Large intestine (tissue), 12 donors: ENCODE results near the gene EID3. TPM values are rescaled to one million over a fixed set of nuclear protein-coding genes. Genes with fewer than 3 reads are reported as not detected.
"Not testable (repeated sequence)": the region's sequence is repeated elsewhere in the genome, so short reads cannot be mapped to it uniquely, and the experiment has no call there.

Experiments
- DNase-seq, 2 donors: peaks; one replicate each; pipeline versions ENCODE4 v3.0.0 to v3.0.0-alpha.2; 2013
- H3K27ac ChIP-seq: one replicate; pipeline ENCODE4 v1.5.1; 2013; ENCODE audit warnings: low read length
- H3K27me3 ChIP-seq: 2 replicates; pipeline ENCODE4 v1.6.1; 2013; ENCODE audit warnings: low read length; ENCODE audit not compliant: control insufficient read depth, insufficient read depth
- H3K36me3 ChIP-seq: 2 replicates; pipeline ENCODE4 v1.6.1; 2013; ENCODE audit warnings: low read length; ENCODE audit not compliant: control insufficient read depth, insufficient read depth
- H3K4me1 ChIP-seq: one replicate; pipeline ENCODE4 v1.6.1; 2013; ENCODE audit warnings: low read length; ENCODE audit not compliant: control insufficient read depth, insufficient read depth
- H3K4me3 ChIP-seq: one replicate; pipeline ENCODE4 v1.5.1; 2013; ENCODE audit warnings: low read length
- H3K9me3 ChIP-seq: one replicate; pipeline ENCODE4 v1.6.1; 2013; ENCODE audit warnings: mild to moderate bottlenecking, low read depth, low read length, moderate library complexity; ENCODE audit not compliant: control insufficient read depth
- WGBS: methylation state at CpG from one replicate; pipeline ENCODE4 v1.1.5; 2013; ENCODE audit warnings: low lambda C conversion rate; ENCODE audit not compliant: insufficient coverage; 5-methylcytosine and 5-hydroxymethylcytosine counted together
- long read RNA-seq, 11 donors: transcript quantifications; one replicate each; lab custom pipeline, GENCODE V29; 2026
- polyA plus RNA-seq: library from polyadenylated mRNA; unstranded; fragments of 120-200 nt; gene quantifications from one replicate; pipeline ENCODE4 v1.2.1, GENCODE V29; 2013

The EID3 gene
- 2.4 TPM for polyA plus RNA-seq
- long read RNA-seq, donor 1, result 0 reads
- long read RNA-seq, donor 2, partial matches to known transcripts, result 0 of 2 reads
- long read RNA-seq, donor 2, other reads (novel, unspliced or antisense), result 0 of 2 reads
- long read RNA-seq, donor 3, result 0 reads
- long read RNA-seq, donor 4, result 0 reads
- long read RNA-seq, donor 5, result 0 reads
- long read RNA-seq, donor 6, partial matches to known transcripts, result 0 of 1 reads
- long read RNA-seq, donor 6, other reads (novel, unspliced or antisense), result 0 of 1 reads
- long read RNA-seq, donor 7, partial matches to known transcripts, result 0 of 3 reads
- long read RNA-seq, donor 7, other reads (novel, unspliced or antisense), result 0 of 3 reads
- long read RNA-seq, donor 8, partial matches to known transcripts, result 0 of 2 reads
- long read RNA-seq, donor 8, other reads (novel, unspliced or antisense), result 0 of 2 reads
- long read RNA-seq, donor 9, partial matches to known transcripts, result 0 of 1 reads
- long read RNA-seq, donor 9, other reads (novel, unspliced or antisense), result 0 of 1 reads
- long read RNA-seq, donor 10, partial matches to known transcripts, result 0 of 1 reads
- long read RNA-seq, donor 10, other reads (novel, unspliced or antisense), result 0 of 1 reads
- long read RNA-seq, donor 11, partial matches to known transcripts, result 0 of 2 reads
- long read RNA-seq, donor 11, other reads (novel, unspliced or antisense), result 0 of 2 reads

GRCh38 chr12:104303538-104304151 lies at the start of gene EID3:
EID3 (plus strand) TSS chr12:104303739; CDS start chr12:104303935, 196 bp downstream.
- Histone ChIP-seq H3K4me1 (peaks cover 11% of the 10 kb centered on the region), H3K27me3 (no peaks in the 10 kb centered on the region), H3K27ac (peak within 1 kb of the TSS; percentile 51), H3K36me3 (peaks cover 3% of the 10 kb centered on the region), H3K9me3 (no peaks in the 10 kb centered on the region), H3K4me3 (peak within 1 kb of the TSS; percentile 57)
- no CpG with 5 or more reads among the region's 63 CpGs for WGBS
- DNase-seq, result peak; percentile 82 to 90

- no peaks in the 10 kb centered on the region for H3K9me3 ChIP-seq
- no peaks in the 10 kb centered on the region for H3K36me3 ChIP-seq
- no peak overlapping the region for H3K4me3 ChIP-seq
- DNase-seq, result no peak
- no peaks in the 10 kb centered on the region for H3K27me3 ChIP-seq
- no peaks in the 10 kb centered on the region for H3K4me1 ChIP-seq
- no peak overlapping the region for H3K27ac ChIP-seq
Observed at GRCh38 chr12:104257913-104258472, 45.5 kb upstream of the EID3 start.

DNA sequence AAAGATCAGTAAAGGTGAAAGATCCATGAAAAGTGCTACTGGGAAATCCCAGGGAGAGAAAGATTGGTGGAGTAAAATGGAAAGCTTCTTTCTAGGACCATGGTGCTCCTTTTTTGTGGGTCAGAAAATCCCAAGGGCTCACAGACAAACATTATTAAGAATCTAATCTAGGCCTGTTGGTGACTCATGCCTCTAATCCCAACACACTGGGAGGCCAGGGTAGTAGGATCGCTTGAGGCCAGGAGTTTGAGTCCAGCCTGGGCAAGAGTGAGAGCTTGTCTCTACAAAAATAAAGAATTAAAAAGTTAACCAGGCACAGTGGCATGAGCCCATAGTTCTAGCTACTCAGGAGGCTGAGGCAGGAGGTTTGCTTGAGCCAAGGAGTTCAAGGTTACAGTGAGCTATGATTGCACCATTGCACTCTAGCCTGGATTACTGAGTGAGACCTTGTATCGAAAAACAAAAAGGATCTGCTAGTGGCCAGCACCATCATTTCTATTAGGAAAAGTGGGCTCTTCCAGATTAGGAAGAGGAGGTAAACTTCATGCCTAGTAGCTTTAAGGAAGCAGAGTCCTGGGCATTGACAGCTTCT lies 45.0 kb upstream of the EID3 start:
- no CpG with 5 or more reads among the region's 2 CpGs for WGBS
- no peak for DNase-seq
- H3K27me3 ChIP-seq, result no peaks in the 10 kb centered on the region
- H3K4me3 ChIP-seq, result no peak overlapping the region
- H3K27ac ChIP-seq, result no peak overlapping the region
- no peaks in the 10 kb centered on the region for H3K9me3 ChIP-seq
- H3K36me3 ChIP-seq, result no peaks in the 10 kb centered on the region
- H3K4me1 ChIP-seq, result no peaks in the 10 kb centered on the region

- no peaks in the 10 kb centered on the region for H3K27me3 ChIP-seq
- no peaks in the 10 kb centered on the region for H3K36me3 ChIP-seq
- DNase-seq, result no peak
- H3K4me3 ChIP-seq, result no peak overlapping the region
- no peaks in the 10 kb centered on the region for H3K9me3 ChIP-seq
- no CpG with 5 or more reads among the region's 4 CpGs for WGBS
- no peak overlapping the region for H3K27ac ChIP-seq
- no peaks in the 10 kb centered on the region for H3K4me1 ChIP-seq
Observed at GRCh38 chr12:104263026-104263425, 40.5 kb upstream of the EID3 start.

DNA sequence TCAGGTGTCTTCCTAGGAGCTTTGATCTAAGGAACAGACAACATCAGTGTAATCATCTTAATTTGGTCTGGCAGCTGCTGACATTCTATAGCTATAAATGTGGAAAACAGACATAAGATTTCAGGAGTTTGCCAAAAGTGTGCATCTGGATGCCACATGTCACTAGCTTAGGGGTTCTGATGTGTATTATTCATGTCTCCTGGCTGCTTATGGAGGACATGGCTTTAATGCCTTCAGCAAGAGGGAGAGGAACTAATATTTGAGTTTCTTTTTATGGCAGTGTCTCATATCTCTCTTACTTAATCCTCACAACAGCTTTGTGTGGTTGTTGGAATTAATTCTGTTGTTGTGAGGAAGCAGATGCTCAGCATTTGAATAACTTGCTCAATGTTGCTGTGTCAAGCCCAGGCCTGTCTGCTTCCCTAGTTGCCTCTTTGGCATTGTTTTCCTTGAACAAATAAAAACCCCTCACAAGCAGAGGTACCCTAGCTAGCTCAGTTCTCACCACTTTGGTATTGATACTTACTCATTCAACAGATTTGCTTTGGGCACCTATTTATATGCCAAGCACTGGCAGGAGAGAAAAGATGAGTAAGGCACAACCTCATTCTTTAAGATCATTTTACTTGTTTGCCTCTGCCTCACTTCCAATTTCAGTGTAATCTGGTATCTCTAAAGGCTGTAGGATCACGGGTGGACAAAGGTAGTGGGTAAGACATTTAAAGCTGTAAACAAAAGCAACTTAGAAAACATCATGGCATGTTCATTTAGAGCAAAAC lies 39.8 kb upstream of the EID3 start:
- Histone ChIP-seq H3K4me1 (no peaks in the 10 kb centered on the region), H3K9me3 (no peaks in the 10 kb centered on the region), H3K36me3 (no peaks in the 10 kb centered on the region), H3K27me3 (no peaks in the 10 kb centered on the region), H3K4me3 (no peak overlapping the region), H3K27ac (no peak overlapping the region)
- no CpG with 5 or more reads among the region's 1 CpG for WGBS
- no peak for DNase-seq

DNA sequence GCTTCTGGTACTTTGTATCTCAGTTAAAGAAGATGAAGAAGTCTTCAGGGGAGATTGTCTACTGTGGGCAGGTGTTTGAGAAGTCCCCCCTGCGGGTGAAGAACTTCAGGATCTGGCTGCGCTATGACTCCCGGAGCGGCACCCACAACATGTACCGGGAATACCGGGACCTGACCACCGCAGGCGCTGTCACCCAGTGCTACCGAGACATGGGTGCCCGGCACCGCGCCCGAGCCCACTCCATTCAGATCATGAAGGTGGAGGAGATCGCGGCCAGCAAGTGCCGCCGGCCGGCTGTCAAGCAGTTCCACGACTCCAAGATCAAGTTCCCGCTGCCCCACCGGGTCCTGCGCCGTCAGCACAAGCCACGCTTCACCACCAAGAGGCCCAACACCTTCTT lies 38.1 kb upstream of the EID3 start:
- not testable (repeated sequence) for H3K4me1 ChIP-seq, H3K36me3 ChIP-seq, H3K4me3 ChIP-seq, DNase-seq, H3K9me3 ChIP-seq, H3K27me3 ChIP-seq, H3K27ac ChIP-seq
- no CpG with 5 or more reads among the region's 24 CpGs for WGBS

GRCh38 chr12:104272938-104273337 lies 30.6 kb upstream of the EID3 start:
- no peak for DNase-seq

GRCh38 chr12:104273503-104273902 lies 30.0 kb upstream of the EID3 start:
- Histone ChIP-seq H3K27me3 (no peaks in the 10 kb centered on the region), H3K4me1 (peaks cover 2% of the 10 kb centered on the region), H3K27ac (no peak overlapping the region), H3K9me3 (no peaks in the 10 kb centered on the region), H3K4me3 (no peak overlapping the region), H3K36me3 (no peaks in the 10 kb centered on the region)
- no CpG with 5 or more reads among the region's 11 CpGs for WGBS
- DNase-seq, result no peak

More at GRCh38 chr12:104272938-104273337, 30.6 kb upstream of the EID3 start:
- Histone ChIP-seq H3K9me3 (no peaks in the 10 kb centered on the region), H3K27me3 (no peaks in the 10 kb centered on the region), H3K27ac (no peak overlapping the region), H3K4me1 (peaks cover 2% of the 10 kb centered on the region), H3K4me3 (no peak overlapping the region), H3K36me3 (no peaks in the 10 kb centered on the region)
- no CpG with 5 or more reads among the region's 11 CpGs for WGBS

GRCh38 chr12:104274811-104275210 lies 28.7 kb upstream of the EID3 start:
- Histone ChIP-seq H3K9me3 (no peaks in the 10 kb centered on the region), H3K36me3 (no peaks in the 10 kb centered on the region), H3K4me3 (no peak overlapping the region), H3K4me1 (peaks cover 2% of the 10 kb centered on the region), H3K27me3 (no peaks in the 10 kb centered on the region), H3K27ac (no peak overlapping the region)
- DNase-seq, result no peak
- 100% methylated on average over 2 of the region's 4 CpGs for WGBS
